ENCODE results near the gene XPNPEP3.

- TF ChIP-seq POLR2A (IDR thresholded peaks at IDR 0.05): no peak
- TF ChIP-seq CTCF (IDR thresholded peaks at IDR 0.05): no peak
These were observed 118.4 kb downstream of the XPNPEP3 start for GRCh38 chr22:40975366-40975765.
